K562 (cell line): Measurements from ENCODE around the gene ZBTB26. TPM values are rescaled to one million over a fixed set of nuclear protein-coding genes. Genes with fewer than 3 reads are reported as not detected.

Experiments
- ATAC-seq: fragments of 200-7000 bp; cut with Tn5 transposase; 3 replicates; pipeline ENCODE4 v1.9.1; 2020; ENCODE audit warnings: moderate library complexity
- BruUV-seq: library from RNA; stranded (reverse); fragments of 400-500 nt; replicated peaks from 2 replicates; lab custom pipeline; 2021; lab: Mats Ljungman, UMichigan
- CTCF ChIA-PET: fragments of 300-600 bp; formaldehyde crosslinking; extraction: SDS; loops from one replicate; lab custom pipeline; 2021; ENCODE audit warnings: low intra/inter-chr PET ratio; lab: Yijun Ruan, JAX
- POLR2A ChIA-PET: fragments of 300-600, 350-650 bp; sonication (Branson Sonifier 250); formaldehyde crosslinking; extraction: SDS; loops from one replicate; lab custom pipeline; 2021; ENCODE audit warnings: antibody characterized with exemption, inconsistent platforms; lab: Yijun Ruan, JAX
- DNase-seq, 4 experiments: peaks; one replicate each; pipeline versions ENCODE4 v3.0.0 to v3.0.0-alpha.2; 2011 to 2018; ENCODE audit warnings: low spot score in 3 of 4, mixed read lengths in 3 of 4; ENCODE audit errors: extremely low read depth in 1 of 4
- FAIRE-seq: peaks from 2 replicates; lab custom pipeline; 2011; peaks lifted over from hg19 to GRCh38; lab: Jason Lieb, UNC
- H2AFZ ChIP-seq: 2 replicates; pipeline ENCODE4 v1.6.0; 2011; ENCODE audit warnings: low read depth, low read length, control low read depth, inconsistent platforms
- H3K27ac ChIP-seq: fragments of 200-600 bp; 3 replicates; pipeline ENCODE4 v1.8.0; 2011; ENCODE audit warnings: low read depth, mild to moderate bottlenecking, control low read depth, inconsistent platforms, low read length, moderate library complexity, mixed read lengths; ENCODE audit errors: extremely low read depth
- H3K27me3 ChIP-seq, 2 experiments: fragments of 300-600 bp in 1 of 2; 2 replicates in 1 of 2; 3 replicates in 1 of 2; pipeline versions ENCODE4 v1.6.0 to v1.8.0; 2011; ENCODE audit warnings: inconsistent platforms in 2 of 2, low read length in 2 of 2, mild to moderate bottlenecking in 1 of 2, mixed read lengths in 1 of 2, moderate library complexity in 1 of 2; ENCODE audit not compliant: control insufficient read depth in 2 of 2, insufficient read depth in 2 of 2
- H3K36me3 ChIP-seq: fragments of 300-600 bp; 3 replicates; pipeline ENCODE4 v1.8.0; 2011; ENCODE audit warnings: mild to moderate bottlenecking, low read length, inconsistent platforms; ENCODE audit not compliant: control insufficient read depth, insufficient read depth
- H3K4me1 ChIP-seq, 2 experiments: fragments of 200-600 bp in 1 of 2; replicated peaks in 1 of 2; 2 replicates in 1 of 2; 3 replicates in 1 of 2; pipeline versions ENCODE4 v1.5.1 to v1.8.0; 2011; ENCODE audit warnings: inconsistent platforms in 2 of 2, low read length in 2 of 2, mild to moderate bottlenecking in 1 of 2, mixed read lengths in 1 of 2, moderate library complexity in 1 of 2; ENCODE audit not compliant: control insufficient read depth in 2 of 2, insufficient read depth in 2 of 2
- H3K4me2 ChIP-seq: 2 replicates; pipeline ENCODE4 v1.6.1; 2011; ENCODE audit warnings: low read length, control low read depth, inconsistent platforms, mixed read lengths; ENCODE audit not compliant: insufficient read depth
- H3K4me3 ChIP-seq: fragments of 200-600 bp; sonication (generic), shearing (Covaris generic); 2 replicates; pipeline ENCODE4 v1.5.1; 2016; ENCODE audit warnings: control low read depth, inconsistent platforms
- H3K79me2 ChIP-seq: fragments of 200-600 bp; 3 replicates; pipeline ENCODE4 v1.8.0; 2011; ENCODE audit warnings: low read length, inconsistent platforms; ENCODE audit not compliant: control insufficient read depth, insufficient read depth
- H3K9ac ChIP-seq, 2 experiments: 2 replicates each; pipeline versions ENCODE4 v1.6.0 to v1.6.1; 2011; ENCODE audit warnings: low read depth in 2 of 2, low read length in 2 of 2, control low read depth in 1 of 2, inconsistent platforms in 1 of 2, mild to moderate bottlenecking in 1 of 2, mixed read lengths in 1 of 2; ENCODE audit not compliant: insufficient read depth in 1 of 2
- H3K9me1 ChIP-seq: one replicate; pipeline ENCODE4 v1.6.0; 2011; ENCODE audit warnings: inconsistent platforms, mild to moderate bottlenecking, low read length, moderate library complexity; ENCODE audit not compliant: control insufficient read depth, insufficient read depth
- H3K9me3 ChIP-seq: replicated peaks from 2 replicates; pipeline ENCODE4 v1.5.1; 2011; ENCODE audit warnings: low read depth, low read length, inconsistent platforms; ENCODE audit not compliant: control insufficient read depth, insufficient read depth
- H4K20me1 ChIP-seq: replicated peaks from 2 replicates; pipeline ENCODE4 v1.6.1; 2011; ENCODE audit warnings: low read length, inconsistent platforms, mixed read lengths; ENCODE audit not compliant: control insufficient read depth, insufficient read depth
- BRD4 ChIP-seq: fragments of 200-600 bp; sonication (generic); IDR thresholded peaks from 2 replicates; pipeline ENCODE4 v1.6.1; 2017; ENCODE audit warnings: inconsistent platforms
- CBX8 ChIP-seq: fragments of 200-600 bp; sonication (generic); IDR thresholded peaks from 2 replicates; pipeline ENCODE4 v1.6.1; 2012; ENCODE audit warnings: borderline replicate concordance, mixed run types, low read depth, mild to moderate bottlenecking, moderate library complexity, mixed read lengths, low read length, control low read depth, inconsistent platforms; ENCODE audit not compliant: poor library complexity, severe bottlenecking; ENCODE audit errors: extremely low read depth
- ELF1 ChIP-seq: fragments of 200-800 bp; sonication (Bioruptor generic); IDR thresholded peaks from 2 replicates; pipeline ENCODE4 v1.6.1; 2016; ENCODE audit warnings: missing genetic modification characterization, missing compliant biosample characterization
- IRF2 ChIP-seq: sonication (generic); formaldehyde crosslinking; IDR thresholded peaks from 2 replicates; pipeline ENCODE4 v1.8.1; 2022; ENCODE audit warnings: mild to moderate bottlenecking, missing genetic modification reagents
- RBM14 ChIP-seq: fragments of 200-400 bp; formaldehyde crosslinking; IDR thresholded peaks from 2 replicates; pipeline ENCODE4 v1.6.1; 2018; ENCODE audit warnings: low read depth, mild to moderate bottlenecking, low read length, moderate library complexity, borderline replicate concordance; ENCODE audit not compliant: insufficient read depth
- SPI1 ChIP-seq: IDR thresholded peaks from 2 replicates; pipeline ENCODE4 v1.6.1; 2011; ENCODE audit warnings: low read depth, low read length, control low read depth, borderline replicate concordance
- TRIM28 ChIP-seq: fragments of 450-650 bp; IDR thresholded peaks from 2 replicates; pipeline ENCODE4 v1.6.1; 2017
- ZKSCAN3 ChIP-seq: fragments of 250-450 bp; sonication (Bioruptor Pico); IDR thresholded peaks from 2 replicates; pipeline ENCODE4 v1.4.0; 2020
- WGBS: fragments of 100-300 bp; shearing (Covaris generic); methylation state at CpG from one replicate; pipeline ENCODE4 v1.1.6; 2016; ENCODE audit warnings: low coverage, mixed read lengths; ENCODE audit not compliant: insufficient coverage; ENCODE audit errors: missing lambda C conversion rate; 5-methylcytosine and 5-hydroxymethylcytosine counted together
- in situ Hi-C: fragments of 300-500 bp; cut with MboI; formaldehyde crosslinking; loops from 4 replicates; pipeline ENCODE4 v1.15.0; 2018; ENCODE audit warnings: inconsistent platforms, mixed read lengths
- intact Hi-C: fragments of 100-400 bp; cut with micrococcal nuclease; formaldehyde crosslinking; loops from 2 replicates; pipeline ENCODE4 v1.14.2; 2022
- polyA plus RNA-seq, 8 experiments: library from polyadenylated mRNA; depleted of rRNA in 4 of 8; stranded (reverse) in 5 of 8; unstranded in 3 of 8; fragments of >200 nt; fragmentation: Nextera tagmentation in 2 of 8; fragmentation: Illumina TruSeq in 1 of 8; extraction: Ambion mirVana in 2 of 8; extraction: Trizol in 1 of 8; gene quantifications; 2 replicates each; pipeline versions ENCODE4 v1.2.1 to v1.2.3, GENCODE V29; 2011 to 2014; ENCODE audit warnings: inconsistent platforms in 1 of 8, missing spikeins in 1 of 8
- total RNA-seq, 7 experiments: library from RNA; depleted of rRNA in 6 of 7; stranded (reverse); fragments of >200 nt in 6 of 7; fragmentation: Illumina TruSeq in 2 of 7; extraction: Trizol in 2 of 7; gene quantifications; 2 replicates each; pipeline versions ENCODE4 v1.2.1 to v1.2.3, GENCODE V29; 2011 to 2021; ENCODE audit warnings: low replicate concordance in 1 of 7
- TF ChIP-seq, protein P1 (sequence below): sonication (generic); formaldehyde crosslinking; IDR thresholded peaks from 2 replicates; pipeline ENCODE4 v1.9.0; 2022; ENCODE audit warnings: mild to moderate bottlenecking, missing genetic modification reagents
- TF ChIP-seq, protein P2 (sequence below): fragments of 250-450 bp; sonication (Bioruptor Pico); IDR thresholded peaks from 2 replicates; pipeline ENCODE4 v1.9.0; 2021; ENCODE audit warnings: mild to moderate bottlenecking
- TF ChIP-seq, protein P3 (sequence below): sonication (generic); formaldehyde crosslinking; IDR thresholded peaks from 2 replicates; pipeline ENCODE4 v1.8.1; 2023; ENCODE audit warnings: mild to moderate bottlenecking, missing genetic modification reagents, moderate library complexity
- TF ChIP-seq, protein P4 (sequence below): fragments of 250-450 bp; sonication (Bioruptor Pico); IDR thresholded peaks from 2 replicates; pipeline ENCODE4 v1.8.0; 2022; ENCODE audit warnings: moderate library complexity, mild to moderate bottlenecking, inconsistent platforms

Gene ZBTB26
- total and polyA plus RNA-seq, 9 of the 15 experiments (the other 6 are each of a cell fraction or from before 2014, with no cell fraction given): 2.4 to 20.7 (median 5.0) TPM

DNA sequence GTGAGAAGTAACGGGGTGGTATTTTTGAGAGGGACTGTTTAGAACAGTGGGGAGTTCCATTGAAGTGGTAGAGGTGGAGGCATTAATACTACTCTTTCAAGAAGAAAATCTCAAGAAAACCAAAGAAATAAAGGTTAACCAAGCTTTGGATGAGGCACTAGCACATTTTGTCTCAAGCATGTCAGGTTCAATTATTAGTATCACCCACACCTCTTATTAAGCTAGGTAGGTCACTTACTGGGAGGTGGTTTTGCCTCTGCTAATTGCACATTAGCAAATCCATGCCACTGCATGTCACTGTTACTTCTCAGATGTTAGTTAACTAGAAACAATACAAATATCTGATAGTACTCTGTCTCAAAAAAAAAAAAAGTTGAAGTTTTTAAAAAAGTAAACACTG, 19.7 kb upstream of the ZBTB26 start:
- H3K79me2 ChIP-seq: peaks cover 46% of the 10 kb centered on the region
- BruUV-seq: no TSS peak
- no peaks in the 10 kb centered on the region for H3K27me3 ChIP-seq
- no peak for ATAC-seq
- CTCF ChIA-PET: interaction anchor here (0.7 kb wide), 1 partner anchor 487 kb away, joined by 3 read pairs; no protein-coding TSS in a partner anchor
- H3K9me3 ChIP-seq: no peaks in the 10 kb centered on the region
- no peak overlapping the region for H3K27ac ChIP-seq
- DNase-seq: no peak
- H3K9me1 ChIP-seq: no peaks in the 10 kb centered on the region
- intact Hi-C loops (no loop called here), in situ Hi-C loops (no loop called here)
- no peak overlapping the region for H3K9ac ChIP-seq
- 100% methylated on average over 1 of the region's 1 CpG for WGBS
- TF ChIP-seq ZKSCAN3 (no peak), CBX8 (no peak), TRIM28 (no peak), SPI1 (no peak), ELF1 (tag) (no peak), RBM14 (no peak), BRD4 (no peak), IRF2 (CRISPR knock-in tag) (no peak)
- TF ChIP-seq, protein P1, sequence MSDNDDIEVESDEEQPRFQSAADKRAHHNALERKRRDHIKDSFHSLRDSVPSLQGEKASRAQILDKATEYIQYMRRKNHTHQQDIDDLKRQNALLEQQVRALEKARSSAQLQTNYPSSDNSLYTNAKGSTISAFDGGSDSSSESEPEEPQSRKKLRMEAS (CRISPR knock-in tag): no peak
- TF ChIP-seq, protein P2, sequence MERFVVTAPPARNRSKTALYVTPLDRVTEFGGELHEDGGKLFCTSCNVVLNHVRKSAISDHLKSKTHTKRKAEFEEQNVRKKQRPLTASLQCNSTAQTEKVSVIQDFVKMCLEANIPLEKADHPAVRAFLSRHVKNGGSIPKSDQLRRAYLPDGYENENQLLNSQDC: no peak
- TF ChIP-seq, protein P3, sequence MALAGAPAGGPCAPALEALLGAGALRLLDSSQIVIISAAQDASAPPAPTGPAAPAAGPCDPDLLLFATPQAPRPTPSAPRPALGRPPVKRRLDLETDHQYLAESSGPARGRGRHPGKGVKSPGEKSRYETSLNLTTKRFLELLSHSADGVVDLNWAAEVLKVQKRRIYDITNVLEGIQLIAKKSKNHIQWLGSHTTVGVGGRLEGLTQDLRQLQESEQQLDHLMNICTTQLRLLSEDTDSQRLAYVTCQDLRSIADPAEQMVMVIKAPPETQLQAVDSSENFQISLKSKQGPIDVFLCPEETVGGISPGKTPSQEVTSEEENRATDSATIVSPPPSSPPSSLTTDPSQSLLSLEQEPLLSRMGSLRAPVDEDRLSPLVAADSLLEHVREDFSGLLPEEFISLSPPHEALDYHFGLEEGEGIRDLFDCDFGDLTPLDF (CRISPR knock-in tag): no peak
- TF ChIP-seq, protein P4, sequence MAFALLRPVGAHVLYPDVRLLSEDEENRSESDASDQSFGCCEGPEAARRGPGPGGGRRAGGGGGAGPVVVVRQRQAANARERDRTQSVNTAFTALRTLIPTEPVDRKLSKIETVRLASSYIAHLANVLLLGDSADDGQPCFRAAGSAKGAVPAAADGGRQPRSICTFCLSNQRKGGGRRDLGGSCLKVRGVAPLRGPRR (CRISPR knock-in tag): no peak
- H4K20me1 ChIP-seq: no peaks in the 10 kb centered on the region
- H3K4me1 ChIP-seq: peaks cover 0 to under 1% of the 10 kb centered on the region in 2 experiments; a peak in 1 of 5 replicates
- H3K4me2 ChIP-seq: no peak overlapping the region
- H3K36me3 ChIP-seq: 0 out of 3 replicates have a peak, but pooled peaks cover 3% of the 10 kb centered on the region
- no peak overlapping the region for H2AFZ ChIP-seq
- POLR2A ChIA-PET: no interaction called here
- FAIRE-seq: no peak
- no peak overlapping the region for H3K4me3 ChIP-seq
